Measurements from ENCODE around the gene ATXN7. TPM values are rescaled to one million over a fixed set of nuclear protein-coding genes. Genes with fewer than 3 reads are reported as not detected.

ATXN7 gene, protein sequence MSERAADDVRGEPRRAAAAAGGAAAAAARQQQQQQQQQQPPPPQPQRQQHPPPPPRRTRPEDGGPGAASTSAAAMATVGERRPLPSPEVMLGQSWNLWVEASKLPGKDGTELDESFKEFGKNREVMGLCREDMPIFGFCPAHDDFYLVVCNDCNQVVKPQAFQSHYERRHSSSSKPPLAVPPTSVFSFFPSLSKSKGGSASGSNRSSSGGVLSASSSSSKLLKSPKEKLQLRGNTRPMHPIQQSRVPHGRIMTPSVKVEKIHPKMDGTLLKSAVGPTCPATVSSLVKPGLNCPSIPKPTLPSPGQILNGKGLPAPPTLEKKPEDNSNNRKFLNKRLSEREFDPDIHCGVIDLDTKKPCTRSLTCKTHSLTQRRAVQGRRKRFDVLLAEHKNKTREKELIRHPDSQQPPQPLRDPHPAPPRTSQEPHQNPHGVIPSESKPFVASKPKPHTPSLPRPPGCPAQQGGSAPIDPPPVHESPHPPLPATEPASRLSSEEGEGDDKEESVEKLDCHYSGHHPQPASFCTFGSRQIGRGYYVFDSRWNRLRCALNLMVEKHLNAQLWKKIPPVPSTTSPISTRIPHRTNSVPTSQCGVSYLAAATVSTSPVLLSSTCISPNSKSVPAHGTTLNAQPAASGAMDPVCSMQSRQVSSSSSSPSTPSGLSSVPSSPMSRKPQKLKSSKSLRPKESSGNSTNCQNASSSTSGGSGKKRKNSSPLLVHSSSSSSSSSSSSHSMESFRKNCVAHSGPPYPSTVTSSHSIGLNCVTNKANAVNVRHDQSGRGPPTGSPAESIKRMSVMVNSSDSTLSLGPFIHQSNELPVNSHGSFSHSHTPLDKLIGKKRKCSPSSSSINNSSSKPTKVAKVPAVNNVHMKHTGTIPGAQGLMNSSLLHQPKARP
- 7.7 and 11.1 TPM in 2 replicates for total RNA-seq
- polyA plus RNA-seq = 6.3 and 10.6 TPM in 2 replicates
- 3.4 and 6.3 TPM in 2 replicates for polyA plus RNA-seq (2012)
- 64.9 and 84.2 TPM in 2 replicates for polyA minus RNA-seq (ENCODE audit: low replicate concordance)

DNA sequence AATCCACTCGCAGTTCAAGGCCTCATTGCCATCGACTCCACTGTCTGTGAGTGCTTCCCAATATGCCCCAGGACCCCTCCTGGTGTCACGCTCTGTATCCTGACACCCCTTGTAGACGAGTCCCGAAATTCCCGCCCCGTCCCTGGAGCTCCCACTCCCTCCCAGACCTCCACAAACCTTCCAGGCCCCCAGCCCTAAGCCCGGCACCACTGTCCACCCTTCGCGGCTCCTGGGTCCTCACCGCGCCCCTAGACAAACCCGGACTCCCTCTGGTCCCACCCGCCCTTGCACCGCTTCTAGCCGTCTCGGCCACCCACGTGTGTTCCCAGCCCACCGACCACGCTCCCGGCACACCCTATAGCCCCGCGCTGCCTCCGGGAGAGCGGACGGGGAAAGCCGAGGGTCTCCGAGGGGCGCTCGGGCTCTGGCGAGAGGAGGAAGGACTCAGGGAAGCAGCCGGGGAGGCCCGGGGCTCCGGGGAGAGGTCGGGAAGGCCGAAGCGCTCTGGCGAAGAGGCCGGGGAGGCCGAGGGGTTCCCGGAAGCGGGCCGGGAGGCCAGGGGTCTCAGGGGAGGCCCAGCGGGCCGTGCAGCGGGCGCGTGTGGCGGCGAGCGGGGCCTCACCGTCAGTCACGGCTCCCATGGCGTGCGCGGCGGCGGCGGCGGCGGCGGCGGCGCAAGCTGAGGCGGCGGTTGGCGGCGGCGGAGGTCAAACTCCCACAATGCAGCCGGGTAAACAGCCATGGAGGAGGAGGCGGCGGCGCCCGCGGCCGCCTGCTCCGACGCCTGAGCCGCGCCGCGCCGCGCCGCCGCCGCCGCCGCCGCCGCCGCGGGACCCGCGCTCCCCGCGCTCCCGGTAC, at the start of gene ATXN7, which contains the start of gene THOC7:
TSS of gene ATXN7 (plus strand) at position 718 of the 858 bp plus-strand sequence. CDS start 48,732 bp downstream, outside the sequence.
TSS of gene THOC7 (minus strand) at position 656 of the 858 bp plus-strand sequence. CDS start at position 641, 15 bp downstream.
- peak within 1 kb of the TSS; percentile 79 to 94 (median 90) for H3K4me3 ChIP-seq (replicated peaks in 1 of 4; ENCODE audit: control extremely low read depth in 1 of 4, insufficient read depth in 1 of 4, low read depth in 3 of 4, low read length in 4 of 4)
- no peaks in the 10 kb centered on the region for H3K4me1 ChIP-seq (ENCODE audit: control insufficient read depth, extremely low read depth, insufficient read depth, low read length)
- H3K79me2 ChIP-seq (ENCODE audit: control insufficient read depth, insufficient read depth, low read length) = peaks cover 49% of the 10 kb centered on the region
- no peaks in the 10 kb centered on the region for H3K27me3 ChIP-seq (ENCODE audit: control insufficient read depth, insufficient read depth, low read length)
- peak within 1 kb of the TSS; percentile 82 for H3K27ac ChIP-seq (ENCODE audit: insufficient read depth, low read length)
- H2AFZ ChIP-seq (ENCODE audit: low read length) = peak within 1 kb of the TSS; percentile 74
- peak within 1 kb of the TSS; percentile 93 for H3K4me2 ChIP-seq (ENCODE audit: extremely low read depth, insufficient read depth, low read length)
- DNase-seq (ENCODE audit: low read depth in 2 of 2) = peak; percentile 51 to 54
- no peaks in the 10 kb centered on the region for H4K20me1 ChIP-seq (ENCODE audit: control insufficient read depth, extremely low read depth, insufficient read depth, low read length)
- no peaks in the 10 kb centered on the region for H3K9me3 ChIP-seq (ENCODE audit: control insufficient read depth, insufficient read depth, low read depth, low read length)
- H3K9ac ChIP-seq (ENCODE audit: insufficient read depth, low read length) = peak within 1 kb of the TSS; percentile 98
- TF ChIP-seq, protein P1, sequence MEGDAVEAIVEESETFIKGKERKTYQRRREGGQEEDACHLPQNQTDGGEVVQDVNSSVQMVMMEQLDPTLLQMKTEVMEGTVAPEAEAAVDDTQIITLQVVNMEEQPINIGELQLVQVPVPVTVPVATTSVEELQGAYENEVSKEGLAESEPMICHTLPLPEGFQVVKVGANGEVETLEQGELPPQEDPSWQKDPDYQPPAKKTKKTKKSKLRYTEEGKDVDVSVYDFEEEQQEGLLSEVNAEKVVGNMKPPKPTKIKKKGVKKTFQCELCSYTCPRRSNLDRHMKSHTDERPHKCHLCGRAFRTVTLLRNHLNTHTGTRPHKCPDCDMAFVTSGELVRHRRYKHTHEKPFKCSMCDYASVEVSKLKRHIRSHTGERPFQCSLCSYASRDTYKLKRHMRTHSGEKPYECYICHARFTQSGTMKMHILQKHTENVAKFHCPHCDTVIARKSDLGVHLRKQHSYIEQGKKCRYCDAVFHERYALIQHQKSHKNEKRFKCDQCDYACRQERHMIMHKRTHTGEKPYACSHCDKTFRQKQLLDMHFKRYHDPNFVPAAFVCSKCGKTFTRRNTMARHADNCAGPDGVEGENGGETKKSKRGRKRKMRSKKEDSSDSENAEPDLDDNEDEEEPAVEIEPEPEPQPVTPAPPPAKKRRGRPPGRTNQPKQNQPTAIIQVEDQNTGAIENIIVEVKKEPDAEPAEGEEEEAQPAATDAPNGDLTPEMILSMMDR (conservative IDR thresholded peaks at IDR 0.05 in 1 of 2, IDR thresholded peaks at IDR 0.05 in 1 of 2; ENCODE audit: low read depth in 1 of 2, low read length in 2 of 2) = no peak
- TF ChIP-seq EZH2 (IDR thresholded peaks at IDR 0.05; ENCODE audit: low read length, missing control alignments) = no peak
- no peaks in the 10 kb centered on the region for H3K36me3 ChIP-seq (ENCODE audit: control insufficient read depth, insufficient read depth, low read length)

DNA sequence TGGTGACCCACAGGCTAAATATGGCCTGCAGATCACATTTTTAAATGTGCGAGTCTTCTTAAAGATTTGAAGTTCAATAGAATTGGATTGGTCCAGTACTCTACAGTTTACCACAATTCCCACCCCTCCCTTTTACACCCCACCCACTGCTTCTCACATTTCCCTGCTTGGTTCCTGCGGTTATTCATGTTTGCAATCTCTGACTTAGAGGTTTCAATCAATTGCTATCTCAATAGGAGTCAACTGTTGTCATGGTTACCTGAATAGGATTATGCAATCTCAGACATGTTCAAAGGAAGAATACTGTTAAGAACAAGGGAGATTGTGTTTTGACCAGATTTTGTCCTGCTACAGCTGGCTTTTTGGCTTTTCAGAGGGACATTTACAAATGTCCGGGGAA, 49.4 kb upstream of the ATXN7 start:
- Histone ChIP-seq H2AFZ (ENCODE audit: low read length) (no peak overlapping the region), H3K4me1 (ENCODE audit: control insufficient read depth, extremely low read depth, insufficient read depth, low read length) (peaks cover 4% of the 10 kb centered on the region), H3K79me2 (ENCODE audit: control insufficient read depth, insufficient read depth, low read length) (no peaks in the 10 kb centered on the region), H3K9ac (ENCODE audit: insufficient read depth, low read length) (no peak overlapping the region), H4K20me1 (ENCODE audit: control insufficient read depth, extremely low read depth, insufficient read depth, low read length) (no peaks in the 10 kb centered on the region), H3K4me3 (replicated peaks in 1 of 4; ENCODE audit: control extremely low read depth in 1 of 4, insufficient read depth in 1 of 4, low read depth in 3 of 4, low read length in 4 of 4) (no peak overlapping the region), H3K9me3 (ENCODE audit: control insufficient read depth, insufficient read depth, low read depth, low read length) (no peaks in the 10 kb centered on the region), H3K27me3 (ENCODE audit: control insufficient read depth, insufficient read depth, low read length) (no peaks in the 10 kb centered on the region), H3K27ac (ENCODE audit: insufficient read depth, low read length) (no peak overlapping the region), H3K36me3 (ENCODE audit: control insufficient read depth, insufficient read depth, low read length) (no peaks in the 10 kb centered on the region), H3K4me2 (ENCODE audit: extremely low read depth, insufficient read depth, low read length) (no peak overlapping the region)
- TF ChIP-seq, protein P1 (conservative IDR thresholded peaks at IDR 0.05 in 1 of 2, IDR thresholded peaks at IDR 0.05 in 1 of 2; ENCODE audit: low read depth in 1 of 2, low read length in 2 of 2) = no peak
- no peak for TF ChIP-seq EZH2 (IDR thresholded peaks at IDR 0.05; ENCODE audit: low read length, missing control alignments)
- DNase-seq (ENCODE audit: low read depth in 2 of 2) = peak; percentile 31 to 49

Data from fibroblast of lung (primary cell).